Muscle of leg (tissue), 11 donors: ENCODE data around the gene GAS7. TPM values are rescaled to one million over a fixed set of nuclear protein-coding genes. Genes with fewer than 3 reads are reported as not detected.

Experiments used
- DNase-seq: peaks from one replicate; pipeline ENCODE4 v3.0.0; 2013
- H3K27ac ChIP-seq: one replicate; pipeline ENCODE4 v1.5.1; 2013; ENCODE audit warnings: mild to moderate bottlenecking, low read length, control low read depth
- H3K27me3 ChIP-seq: one replicate; pipeline ENCODE4 v1.6.1; 2013; ENCODE audit warnings: low read length; ENCODE audit not compliant: control insufficient read depth, insufficient read depth
- H3K36me3 ChIP-seq: one replicate; pipeline ENCODE4 v1.6.1; 2013; ENCODE audit warnings: low read length; ENCODE audit not compliant: control insufficient read depth, insufficient read depth
- H3K4me1 ChIP-seq: one replicate; pipeline ENCODE4 v1.6.1; 2013; ENCODE audit warnings: low read length; ENCODE audit not compliant: control insufficient read depth, insufficient read depth
- H3K4me3 ChIP-seq: one replicate; pipeline ENCODE4 v1.5.1; 2013; ENCODE audit warnings: low read length, control low read depth
- H3K9me3 ChIP-seq: replicated peaks from 2 replicates; pipeline ENCODE4 v1.6.1; 2013; ENCODE audit warnings: low read depth, low read length; ENCODE audit not compliant: control insufficient read depth
- WGBS: methylation state at CpG from one replicate; pipeline ENCODE4 v1.1.5; 2013; ENCODE audit warnings: missing lambda C conversion rate; ENCODE audit not compliant: insufficient coverage; 5-methylcytosine and 5-hydroxymethylcytosine counted together
- polyA plus RNA-seq, 8 donors: library from polyadenylated mRNA; unstranded; fragments of 120-200 nt; gene quantifications; one replicate each; pipeline versions ENCODE4 v1.2.1 to v1.2.3, GENCODE V29; 2013; ENCODE audit warnings: inconsistent platforms in 1 of 8, low replicate concordance in 1 of 8; ENCODE audit not compliant: insufficient read length in 8 of 8, insufficient read depth in 1 of 8
- total RNA-seq: library from RNA; stranded (reverse); fragments of 120-200 nt; gene quantifications from one replicate; pipeline ENCODE4 v1.2.4, GENCODE V29; 2013

Gene GAS7
- total and polyA plus RNA-seq, 9 donors, result 33.3 to 68.9 (median 45.9) TPM

DNA sequence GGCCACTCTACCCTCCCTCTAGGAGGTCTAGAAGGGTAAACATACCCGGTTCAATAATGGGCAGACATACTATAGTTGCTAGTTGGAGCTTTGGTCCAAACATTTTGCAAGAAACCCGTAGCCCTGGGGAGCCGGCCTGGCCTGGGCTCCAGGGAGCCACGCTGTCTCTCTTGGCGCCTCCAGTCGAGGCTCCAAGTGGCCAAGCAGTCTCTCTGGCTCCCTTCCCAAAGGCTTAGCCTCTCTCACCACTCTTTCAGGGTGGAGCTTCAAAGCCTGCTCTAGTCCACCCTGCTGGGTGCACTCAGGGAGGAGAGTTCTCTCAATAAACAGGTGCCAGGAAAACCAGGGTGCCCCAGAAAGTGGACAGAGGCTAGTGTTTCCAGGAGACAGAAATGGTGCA is 325.6 kb downstream of the GAS7 start:
- H3K4me3 ChIP-seq, result no peak overlapping the region
- H3K27me3 ChIP-seq, result no peaks in the 10 kb centered on the region
- H3K4me1 ChIP-seq, result no peaks in the 10 kb centered on the region
- WGBS, result 78% methylated on average over 5 of the region's 6 CpGs
- H3K27ac ChIP-seq, result no peak overlapping the region
- H3K9me3 ChIP-seq, result no peaks in the 10 kb centered on the region
- no peak for DNase-seq
- H3K36me3 ChIP-seq, result no peaks in the 10 kb centered on the region

DNA sequence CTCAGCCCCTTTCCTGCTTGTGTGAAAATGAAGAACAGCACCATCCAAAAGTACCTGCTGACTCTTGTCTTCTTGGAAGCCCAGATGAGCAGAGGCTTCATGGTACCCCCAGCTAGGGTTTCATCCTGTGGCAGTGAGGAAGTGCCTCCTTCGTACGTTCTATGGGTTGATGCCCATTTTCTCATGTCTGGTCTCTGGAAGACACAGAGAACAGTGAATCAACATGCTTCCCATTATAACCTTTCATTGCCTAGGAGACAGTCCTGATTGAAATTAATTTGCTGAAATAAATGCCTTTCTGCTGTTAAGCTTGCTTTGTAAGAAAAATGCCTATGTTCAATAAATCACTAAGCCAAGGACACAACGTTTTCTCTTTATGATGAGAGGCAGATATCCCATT is 329.9 kb downstream of the GAS7 start:
- WGBS, result no CpG with 5 or more reads among the region's 3 CpGs
- DNase-seq, result no peak
- Histone ChIP-seq H3K27me3 (no peaks in the 10 kb centered on the region), H3K27ac (no peak overlapping the region), H3K36me3 (no peaks in the 10 kb centered on the region), H3K4me1 (no peaks in the 10 kb centered on the region), H3K9me3 (no peaks in the 10 kb centered on the region), H3K4me3 (no peak overlapping the region)

DNA sequence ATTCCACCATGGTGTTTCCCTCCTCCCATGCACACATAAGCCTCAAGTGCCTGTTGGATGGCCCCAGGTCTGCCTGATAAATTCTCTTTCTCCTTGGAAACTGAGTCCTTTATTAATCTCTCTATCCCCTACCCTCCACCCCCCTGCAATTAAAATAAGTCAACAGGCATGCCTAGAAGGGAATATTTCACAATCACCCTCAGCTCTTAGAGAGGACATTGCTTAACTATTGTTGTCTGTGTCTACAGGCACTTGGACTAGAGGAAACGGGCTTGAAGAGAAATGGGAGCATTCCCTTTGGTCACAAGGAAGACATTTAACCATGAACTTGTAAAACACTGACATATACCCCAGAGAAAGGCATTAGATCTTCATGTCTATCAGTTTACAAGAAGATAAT is 332.8 kb downstream of the GAS7 start:
- DNase-seq, result no peak
- Histone ChIP-seq H3K9me3 (no peaks in the 10 kb centered on the region), H3K4me3 (no peak overlapping the region), H3K27me3 (no peaks in the 10 kb centered on the region), H3K36me3 (no peaks in the 10 kb centered on the region), H3K4me1 (no peaks in the 10 kb centered on the region), H3K27ac (no peak overlapping the region)
- WGBS, result no CpG with 5 or more reads among the region's 1 CpG

DNA sequence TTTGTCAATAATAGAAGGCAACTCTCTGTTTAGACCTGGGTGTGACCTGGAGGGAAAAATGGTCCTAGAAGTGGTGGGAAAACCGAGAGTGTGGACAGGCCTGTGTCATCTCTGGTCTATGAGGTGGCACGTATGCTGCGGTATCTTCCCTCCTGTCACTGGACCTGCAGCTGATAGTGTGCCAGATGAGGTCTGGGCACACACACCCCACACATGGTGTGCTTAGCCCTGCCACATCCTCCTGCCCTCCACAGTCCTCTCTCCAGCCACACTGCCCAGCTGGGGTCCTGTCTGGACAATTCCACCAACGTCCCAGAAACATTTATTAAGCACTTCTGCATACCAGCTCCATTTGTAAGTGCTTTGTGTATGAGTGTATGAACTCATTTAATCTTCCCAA is 335.5 kb downstream of the GAS7 start:
- Histone ChIP-seq H3K4me1 (no peaks in the 10 kb centered on the region), H3K27me3 (no peaks in the 10 kb centered on the region), H3K27ac (no peak overlapping the region), H3K36me3 (no peaks in the 10 kb centered on the region), H3K4me3 (no peak overlapping the region), H3K9me3 (peaks cover 10% of the 10 kb centered on the region)
- WGBS, result 60% methylated on average over 1 of the region's 4 CpGs
- no peak for DNase-seq

DNA sequence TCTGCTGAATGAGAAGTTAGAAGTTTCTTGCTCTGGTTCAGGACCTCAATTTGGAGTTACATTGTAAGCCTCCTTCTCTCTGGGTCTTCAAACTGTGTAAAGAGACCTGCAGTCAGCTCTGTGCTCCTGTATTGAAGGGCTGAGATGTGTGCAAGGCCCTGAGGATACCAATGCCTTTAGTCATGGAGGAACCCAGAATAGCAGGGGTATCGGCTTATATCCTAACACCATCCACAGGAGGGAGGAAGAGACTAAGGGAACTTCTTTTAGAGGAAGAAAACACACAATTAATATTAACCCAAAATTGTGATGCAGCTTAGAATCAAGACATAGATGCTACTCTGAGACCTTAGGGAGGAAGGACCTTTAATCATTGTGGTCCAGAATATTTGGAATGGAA is 336.2 kb downstream of the GAS7 start:
- no CpG with 5 or more reads among the region's 1 CpG for WGBS
- H3K36me3 ChIP-seq, result no peaks in the 10 kb centered on the region
- H3K4me1 ChIP-seq, result no peaks in the 10 kb centered on the region
- no peak overlapping the region for H3K4me3 ChIP-seq
- no peaks in the 10 kb centered on the region for H3K27me3 ChIP-seq
- H3K9me3 ChIP-seq, result peaks cover 10% of the 10 kb centered on the region
- no peak overlapping the region for H3K27ac ChIP-seq
- no peak for DNase-seq

DNA sequence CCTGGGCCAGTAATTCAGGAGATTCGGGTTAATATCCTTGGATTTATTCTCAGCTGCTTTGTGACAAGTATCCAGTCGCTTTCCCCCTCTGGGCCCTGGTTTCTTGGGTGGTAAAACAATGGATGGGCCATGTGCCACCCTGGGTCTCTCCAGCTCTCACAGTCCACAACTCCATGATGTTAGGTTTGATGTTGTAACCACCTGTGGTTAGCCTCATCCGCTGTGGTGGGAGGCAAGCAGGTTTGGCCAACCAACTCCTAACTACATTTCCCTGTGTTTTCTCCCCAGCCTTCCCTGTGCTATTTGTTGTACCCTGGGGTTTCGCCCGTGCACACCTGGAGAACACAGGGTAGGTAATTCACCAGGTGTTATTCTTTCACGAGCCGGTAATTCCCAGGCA is 337.6 kb downstream of the GAS7 start:
- Histone ChIP-seq H3K27me3 (no peaks in the 10 kb centered on the region), H3K4me3 (no peak overlapping the region), H3K9me3 (peaks cover 10% of the 10 kb centered on the region), H3K4me1 (no peaks in the 10 kb centered on the region), H3K36me3 (no peaks in the 10 kb centered on the region), H3K27ac (no peak overlapping the region)
- WGBS, result 83% methylated on average over 1 of the region's 7 CpGs
- DNase-seq, result no peak

Other genes starting within 250 kb of the GAS7 start
- 0.31 TPM for gene MYH13, start 174.4 kb upstream of the GAS7 start, total RNA-seq
- gene MYH13, start 174.4 kb upstream of the GAS7 start, polyA plus RNA-seq, result 1 to 10 TPM in 4 of 8 donors, under 1 TPM in 4; 0.66 to 1.4 (median 0.98) TPM
- gene MYH8, start 223.3 kb upstream of the GAS7 start, total RNA-seq, result 1,461 TPM
- gene MYH8, start 223.3 kb upstream of the GAS7 start, polyA plus RNA-seq, result 1,000 to 10,000 TPM in 5 of 8 donors, 100 to 1,000 TPM in 3; 397 to 1,862 (median 1,342) TPM